Spleen (tissue), 11 donors: ENCODE results near the gene ATXN7L1. TPM values are rescaled to one million over a fixed set of nuclear protein-coding genes. Genes with fewer than 3 reads are reported as not detected.

ENCODE experiments used
- DNase-seq: peaks from one replicate; pipeline ENCODE4 v3.0.0-alpha.2; 2020
- H3K27ac ChIP-seq, 8 donors: fragments of 200-600 bp; sonication (generic) in 7 of 8; 1 replicate in 4 of 8; 2 replicates in 4 of 8; pipeline versions ENCODE4 v1.5.0 to v1.8.0; 2016 to 2021; ENCODE audit warnings: inconsistent platforms in 4 of 8, mild to moderate bottlenecking in 4 of 8, moderate library complexity in 1 of 8
- H3K27me3 ChIP-seq, 7 donors: fragments of 200-600 bp; sonication (generic) in 6 of 7; replicated peaks in 1 of 7; 1 replicate in 4 of 7; 2 replicates in 3 of 7; pipeline versions ENCODE4 v1.5.0 to v1.8.0; 2016 to 2021; ENCODE audit warnings: inconsistent platforms in 3 of 7, mild to moderate bottlenecking in 1 of 7
- H3K36me3 ChIP-seq, 6 donors: fragments of 200-600 bp; sonication (generic) in 5 of 6; 1 replicate in 4 of 6; 2 replicates in 2 of 6; pipeline versions ENCODE4 v1.5.0 to v1.8.0; 2016 to 2021; ENCODE audit warnings: inconsistent platforms in 2 of 6
- H3K4me1 ChIP-seq, 6 donors: fragments of 200-600 bp; sonication (generic) in 5 of 6; 1 replicate in 3 of 6; 2 replicates in 3 of 6; pipeline versions ENCODE4 v1.5.0 to v1.8.0; 2016 to 2021; ENCODE audit warnings: inconsistent platforms in 3 of 6
- H3K4me3 ChIP-seq, 8 donors: fragments of 200-600 bp; sonication (generic) in 7 of 8; 1 replicate in 4 of 8; 2 replicates in 4 of 8; pipeline versions ENCODE4 v1.5.0 to v1.8.0; 2016 to 2021; ENCODE audit warnings: inconsistent platforms in 4 of 8, mild to moderate bottlenecking in 4 of 8, moderate library complexity in 2 of 8
- H3K9me3 ChIP-seq, 8 donors: fragments of 200-600 bp; sonication (generic) in 7 of 8; 1 replicate in 4 of 8; 2 replicates in 4 of 8; pipeline versions ENCODE4 v1.5.0 to v1.8.0; 2016 to 2021; ENCODE audit warnings: inconsistent platforms in 4 of 8
- CTCF ChIP-seq, 11 experiments: fragments of 200-600 bp in 7 of 11; fragments of 450-650 bp in 4 of 11; sonication (generic) in 4 of 11; IDR thresholded peaks in 8 of 11; conservative IDR thresholded peaks in 3 of 11; 1 replicate in 7 of 11; 2 replicates in 4 of 11; pipeline versions ENCODE4 v1.4.0 to v1.8.0; 2016 to 2021; ENCODE audit warnings: antibody characterized with exemption in 11 of 11, inconsistent platforms in 4 of 11, mild to moderate bottlenecking in 1 of 11
- POLR2A ChIP-seq, 3 donors: fragments of 450-650 bp; IDR thresholded peaks; one replicate each; pipeline ENCODE4 v1.5.1; 2017; ENCODE audit warnings: antibody characterized with exemption in 3 of 3, mild to moderate bottlenecking in 1 of 3
- POLR2AphosphoS5 ChIP-seq, 3 donors: sonication (generic); formaldehyde crosslinking; IDR thresholded peaks; one replicate each; pipeline ENCODE4 v1.5.1; 2017; ENCODE audit warnings: antibody characterized with exemption in 3 of 3
- WGBS, 5 donors: extraction: QIAGEN DNeasy Blood & Tissue Kit in 3 of 5; methylation state at CpG; one replicate each; pipeline versions ENCODE4 v1.1.5 to v1.1.7; 2013 to 2018; 5-methylcytosine and 5-hydroxymethylcytosine counted together
- intact Hi-C: fragments of 100-400 bp; cut with DNase I; formaldehyde crosslinking; loops from one replicate; pipeline ENCODE4 v1.15.0; 2023; ENCODE audit warnings: low total_unique reads
- polyA plus RNA-seq, 3 donors: library from polyadenylated mRNA; stranded (reverse); fragments of 200-250 nt; gene quantifications; one replicate each; pipeline ENCODE4 v1.2.1, GENCODE V29; 2013
- total RNA-seq, 7 donors: library from RNA; depleted of rRNA in 3 of 7; stranded (reverse); fragments of >200 nt in 3 of 7; fragmentation: NEBNext Ultra II Directional in 4 of 7; extraction: Animal tissue kit (Norgen Biotek cat#: 25700) in 4 of 7; gene quantifications; one replicate each; pipeline versions ENCODE4 v1.1.0 to v1.2.1, GENCODE V29; 2016 to 2021
- donor health status: healthy with polysubstance abuse.
- donor health status: DM: no; HTN: no; CAD: no; lungs with moderate emphysema.
- donor health status: DM: no; HTN: no; CAD: no.
- donor health status: Bipolar disorder and iron deficiency.
- donor health status: healthy.
- donor health status: DM: no; HTN: no; CAD: no.
- donor health status: DM: yes; HTN: yes; CAD: no.

ATXN7L1 gene
- total and polyA plus RNA-seq, 10 donors: 2.4 to 29.3 (median 18.4) TPM

- no peak overlapping the region for H3K27ac ChIP-seq
- intact Hi-C loops: no loop called here
- 85 to 98% (median 94%) methylated on average over 2 of the region's 2 CpGs for WGBS, 5 donors
- peaks cover 0 to under 1% (median 0%) of the 10 kb centered on the region in 6 donors for H3K4me1 ChIP-seq
- no peaks in the 10 kb centered on the region for H3K36me3 ChIP-seq
- no peak for DNase-seq
- TF ChIP-seq CTCF (IDR thresholded peaks at IDR 0.05 in 8 of 11, conservative IDR thresholded peaks at IDR 0.05 in 3 of 11): no peak
- no peak for TF ChIP-seq POLR2A (IDR thresholded peaks at IDR 0.05)
- no peak for TF ChIP-seq POLR2AphosphoS5 (IDR thresholded peaks at IDR 0.05)
- no peak overlapping the region for H3K4me3 ChIP-seq
- H3K27me3 ChIP-seq: no peaks in the 10 kb centered on the region
- no peaks in the 10 kb centered on the region for H3K9me3 ChIP-seq
Observed at GRCh38 chr7:105724688-105725087, 151.7 kb downstream of the ATXN7L1 start.

- peaks cover 0 to 11% (median 2%) of the 10 kb centered on the region in 6 donors for H3K4me1 ChIP-seq
- intact Hi-C loops: no loop called here
- H3K4me3 ChIP-seq: no peak overlapping the region
- no peaks in the 10 kb centered on the region for H3K27me3 ChIP-seq
- no peaks in the 10 kb centered on the region for H3K36me3 ChIP-seq
- no peak overlapping the region for H3K27ac ChIP-seq
- WGBS, 5 donors: 75 to 90% (median 84%) methylated on average over 5 of the region's 5 CpGs
- TF ChIP-seq POLR2A (IDR thresholded peaks at IDR 0.05): no peak
- TF ChIP-seq POLR2AphosphoS5 (IDR thresholded peaks at IDR 0.05): no peak
- TF ChIP-seq CTCF (IDR thresholded peaks at IDR 0.05 in 8 of 11, conservative IDR thresholded peaks at IDR 0.05 in 3 of 11): no peak
- no peak for DNase-seq
- no peaks in the 10 kb centered on the region for H3K9me3 ChIP-seq
Observed at GRCh38 chr7:105723572-105723971, 152.8 kb downstream of the ATXN7L1 start.

- DNase-seq: no peak
- Histone ChIP-seq H3K27me3 (no peaks in the 10 kb centered on the region), H3K4me3 (no peak overlapping the region), H3K9me3 (no peaks in the 10 kb centered on the region), H3K27ac (no peak overlapping the region), H3K4me1 (peaks cover 0 to 14% (median 4%) of the 10 kb centered on the region in 6 donors), H3K36me3 (no peaks in the 10 kb centered on the region)
- 86 to 97% (median 94%) methylated on average over 2 to 5 of the region's 5 CpGs for WGBS, 5 donors
- no peak for TF ChIP-seq CTCF (IDR thresholded peaks at IDR 0.05 in 8 of 11, conservative IDR thresholded peaks at IDR 0.05 in 3 of 11)
- no peak for TF ChIP-seq POLR2AphosphoS5 (IDR thresholded peaks at IDR 0.05)
- TF ChIP-seq POLR2A (IDR thresholded peaks at IDR 0.05): no peak
- intact Hi-C loops: no loop called here
Observed at GRCh38 chr7:105721571-105722104, 154.8 kb downstream of the ATXN7L1 start.

- intact Hi-C loops: no loop called here
- no peak for DNase-seq
- no peaks in the 10 kb centered on the region for H3K9me3 ChIP-seq
- H3K4me1 ChIP-seq: peaks cover 0 to 14% (median 4%) of the 10 kb centered on the region in 6 donors
- no peaks in the 10 kb centered on the region for H3K36me3 ChIP-seq
- no peaks in the 10 kb centered on the region for H3K27me3 ChIP-seq
- H3K27ac ChIP-seq: no peak overlapping the region
- H3K4me3 ChIP-seq: no peak overlapping the region
- no peak for TF ChIP-seq POLR2A (IDR thresholded peaks at IDR 0.05)
- TF ChIP-seq CTCF (IDR thresholded peaks at IDR 0.05 in 8 of 11, conservative IDR thresholded peaks at IDR 0.05 in 3 of 11): no peak
- TF ChIP-seq POLR2AphosphoS5 (IDR thresholded peaks at IDR 0.05): no peak
- 92 to 98% (median 93%) methylated on average over 4 of the region's 4 CpGs for WGBS, 5 donors
Observed at GRCh38 chr7:105719919-105720318, 156.5 kb downstream of the ATXN7L1 start.
